GM19468 (cell line): Measurements from ENCODE around the gene CENPE.

ENCODE experiments used
- ATAC-seq: cut with Tn5 transposase; IDR thresholded peaks from one replicate; pipeline ENCODE4 v1.9.1; 2021; ENCODE audit warnings: mild to moderate bottlenecking, moderate library complexity, moderate number of reproducible peaks; ENCODE audit not compliant: unreplicated experiment; ENCODE audit errors: extremely low read depth

The CENPE gene

GRCh38 chr4:103129174-103129573 is 69.0 kb downstream of the CENPE start:
- no peak for ATAC-seq

- ATAC-seq, result no peak
These were observed 72.0 kb downstream of the CENPE start for GRCh38 chr4:103126126-103126525.

GRCh38 chr4:103123114-103123513 is 75.0 kb downstream of the CENPE start:
- ATAC-seq, result no peak

- ATAC-seq, result no peak
These were observed 80.0 kb downstream of the CENPE start for GRCh38 chr4:103118166-103118565.

GRCh38 chr4:103111598-103111997 is 86.5 kb downstream of the CENPE start:
- ATAC-seq, result no peak

- ATAC-seq, result no peak
These were observed 89.6 kb downstream of the CENPE start for GRCh38 chr4:103108542-103108941.

GRCh38 chr4:103105558-103106356 is 92.4 kb downstream of the CENPE start:
- no peak for ATAC-seq

- ATAC-seq, result no peak
These were observed 93.3 kb downstream of the CENPE start for GRCh38 chr4:103104886-103105285.

GRCh38 chr4:103100691-103101090 is 97.5 kb downstream of the CENPE start:
- no peak for ATAC-seq

GRCh38 chr4:103099691-103100392 is 98.3 kb downstream of the CENPE start, which contains the start of gene BDH2:
BDH2 (minus strand) TSS chr4:103099834; CDS start chr4:103096254, 3,580 bp downstream.
- ATAC-seq, result peak; percentile 91

- ATAC-seq, result no peak
These were observed 99.2 kb downstream of the CENPE start for GRCh38 chr4:103098756-103099440.

GRCh38 chr4:103098341-103098740 is 99.8 kb downstream of the CENPE start:
- no peak for ATAC-seq

GRCh38 chr4:103097112-103097511 is 101.0 kb downstream of the CENPE start:
- no peak for ATAC-seq

- no peak for ATAC-seq
These were observed 103.1 kb downstream of the CENPE start for GRCh38 chr4:103095080-103095479.

GRCh38 chr4:103092245-103092644 is 105.9 kb downstream of the CENPE start:
- no peak for ATAC-seq

GRCh38 chr4:103091601-103092223 is 106.4 kb downstream of the CENPE start:
- no peak for ATAC-seq

- no peak for ATAC-seq
These were observed 108.7 kb downstream of the CENPE start for GRCh38 chr4:103089481-103089880.

- ATAC-seq, result no peak
These were observed 111.6 kb downstream of the CENPE start for GRCh38 chr4:103086551-103086950.

GRCh38 chr4:103085555-103086196 is 112.5 kb downstream of the CENPE start:
- no peak for ATAC-seq

GRCh38 chr4:103079621-103080020 is 118.5 kb downstream of the CENPE start:
- ATAC-seq, result no peak
